GM23248 (cell line): ENCODE data around the gene SHROOM1. TPM values are rescaled to one million over a fixed set of nuclear protein-coding genes. Genes with fewer than 3 reads are reported as not detected.

Experiments
- DNase-seq: peaks from one replicate; pipeline ENCODE4 v3.0.0-alpha.2; 2015
- H2AFZ ChIP-seq: fragments of 200-600 bp; sonication (generic); 2 replicates; pipeline ENCODE4 v1.6.1; 2016; ENCODE audit warnings: antibody characterized with exemption
- H3F3A ChIP-seq: fragments of 200-600 bp; sonication (generic); 2 replicates; pipeline ENCODE4 v1.6.1; 2016; ENCODE audit warnings: mild to moderate bottlenecking, antibody characterized with exemption, mixed run types; ENCODE audit not compliant: insufficient read depth
- H3K27ac ChIP-seq: fragments of 200-600 bp; sonication (generic); 2 replicates; pipeline ENCODE4 v1.5.1; 2016; ENCODE audit warnings: mild to moderate bottlenecking
- H3K27me3 ChIP-seq: fragments of 200-600 bp; sonication (generic); replicated peaks from 2 replicates; pipeline ENCODE4 v1.6.1; 2016; ENCODE audit warnings: mild to moderate bottlenecking; ENCODE audit not compliant: insufficient read depth
- H3K36me3 ChIP-seq: fragments of 200-600 bp; sonication (generic); 2 replicates; pipeline ENCODE4 v1.6.1; 2016; ENCODE audit warnings: low read depth, mild to moderate bottlenecking
- H3K4me1 ChIP-seq: fragments of 200-600 bp; sonication (generic); 2 replicates; pipeline ENCODE4 v1.6.1; 2016; ENCODE audit warnings: mild to moderate bottlenecking; ENCODE audit not compliant: insufficient read depth
- H3K4me2 ChIP-seq: fragments of 200-600 bp; sonication (generic); one replicate; pipeline ENCODE4 v1.6.1; 2016; ENCODE audit warnings: mild to moderate bottlenecking; ENCODE audit not compliant: unreplicated experiment
- H3K4me3 ChIP-seq: fragments of 200-600 bp; sonication (generic); 2 replicates; pipeline ENCODE4 v1.5.1; 2016; ENCODE audit warnings: mild to moderate bottlenecking
- H3K79me2 ChIP-seq: fragments of 200-600 bp; sonication (generic); 2 replicates; pipeline ENCODE4 v1.6.1; 2016; ENCODE audit warnings: mild to moderate bottlenecking; ENCODE audit not compliant: insufficient read depth
- H3K9ac ChIP-seq: fragments of 200-600 bp; sonication (generic); 2 replicates; pipeline ENCODE4 v1.6.1; 2016; ENCODE audit warnings: mild to moderate bottlenecking
- H3K9me2 ChIP-seq: fragments of 200-600 bp; sonication (generic); 2 replicates; pipeline ENCODE4 v1.6.1; 2016; ENCODE audit warnings: mixed run types, mild to moderate bottlenecking, moderate library complexity; ENCODE audit not compliant: insufficient read depth
- H3K9me3 ChIP-seq: fragments of 200-600 bp; sonication (generic); one replicate; pipeline ENCODE4 v1.6.1; 2017; ENCODE audit warnings: low read depth
- H4K20me1 ChIP-seq: fragments of 200-600 bp; sonication (generic); 2 replicates; pipeline ENCODE4 v1.6.0; 2016; ENCODE audit not compliant: insufficient read depth
- EZH2 ChIP-seq: fragments of 200-600 bp; sonication (generic); IDR thresholded peaks from 2 replicates; pipeline ENCODE4 v1.6.1; 2018; ENCODE audit warnings: antibody characterized with exemption, mild to moderate bottlenecking; ENCODE audit not compliant: insufficient read depth, poor library complexity, severe bottlenecking
- EZH2phosphoT487 ChIP-seq: fragments of 200-600 bp; sonication (generic); IDR thresholded peaks from 2 replicates; pipeline ENCODE4 v1.6.1; 2018; ENCODE audit warnings: antibody characterized with exemption, moderate library complexity, mild to moderate bottlenecking, low read depth; ENCODE audit not compliant: insufficient read depth
- WGBS, 2 experiments: methylation state at CpG; one replicate each; pipeline ENCODE4 v1.1.6; 2015 to 2017; ENCODE audit warnings: low lambda C conversion rate in 2 of 2, low coverage in 1 of 2; ENCODE audit errors: missing lambda C conversion rate in 2 of 2; 5-methylcytosine and 5-hydroxymethylcytosine counted together
- in situ Hi-C: fragments of 300-500 bp; cut with MboI; formaldehyde crosslinking; loops from 2 replicates; pipeline ENCODE4 v1.15.0; 2020
- polyA plus RNA-seq: library from polyadenylated mRNA; unstranded; fragments of >200 nt; fragmentation: Nextera tagmentation; extraction: Ambion mirVana; gene quantifications from 2 replicates; pipeline ENCODE4 v1.2.1, GENCODE V29; 2016
- small RNA-seq: library from RNA; depleted of rRNA; stranded (forward); fragments of <200 nt; gene quantifications from one replicate; pipeline ENCODE3, GENCODE V24; 2014; ENCODE audit warnings: low read depth, low replicate concordance
- total RNA-seq: library from RNA; depleted of rRNA; stranded (reverse); fragments of >200 nt; shearing (Covaris generic); gene quantifications from 2 replicates; pipeline ENCODE4 v1.2.3, GENCODE V29; 2014; rRNA removed

Gene SHROOM1
- total and polyA plus RNA-seq, 2 experiments from 2014 or later, result 3.8 to 9.9 TPM

GRCh38 chr5:132772291-132773070, 58.0 kb downstream of the SHROOM1 start:
- Histone ChIP-seq H3F3A (peaks cover 13% of the 10 kb centered on the region), H3K36me3 (no peaks in the 10 kb centered on the region), H3K9me3 (no peaks in the 10 kb centered on the region), H3K4me1 (peaks cover 41% of the 10 kb centered on the region), H4K20me1 (peaks cover 4% of the 10 kb centered on the region), H3K9me2 (no peaks in the 10 kb centered on the region), H3K27me3 (no peaks in the 10 kb centered on the region), H3K9ac (no peak overlapping the region), H2AFZ (no peak overlapping the region), H3K27ac (no peak overlapping the region), H3K79me2 (peaks cover 81% of the 10 kb centered on the region), H3K4me3 (no peak overlapping the region), H3K4me2 (no peak overlapping the region)
- WGBS, 2 experiments, result 69 to 70% methylated on average over 8 of the region's 8 CpGs
- no peak for DNase-seq
- no peak for TF ChIP-seq EZH2phosphoT487
- TF ChIP-seq EZH2, result no peak
- in situ Hi-C loops, result no loop called here

Small RNA genes within 50 kb of the gene (small RNA-seq; reads per million reads assigned to genes)
- gene RNA5SP192, result not detected

Other genes starting within 250 kb of the SHROOM1 start
- not detected in 2 replicates for gene IL13, start 172.5 kb downstream of the SHROOM1 start, total RNA-seq
- gene IL13, start 172.5 kb downstream of the SHROOM1 start, polyA plus RNA-seq, result not detected in 2 replicates
- gene IL4, start 156.7 kb downstream of the SHROOM1 start, total RNA-seq, result not detected in 2 replicates
- 0.34 TPM in 1 of 2 replicates, not detected in the other for gene IL4, start 156.7 kb downstream of the SHROOM1 start, polyA plus RNA-seq
- 6.8 TPM in 2 replicates for gene KIF3A, start 93.1 kb downstream of the SHROOM1 start, total RNA-seq
- 13.9 and 18.8 TPM in 2 replicates for gene KIF3A, start 93.1 kb downstream of the SHROOM1 start, polyA plus RNA-seq
- not detected in 2 replicates for gene CCNI2, start 83.2 kb downstream of the SHROOM1 start, total RNA-seq
- gene CCNI2, start 83.2 kb downstream of the SHROOM1 start, polyA plus RNA-seq, result 0.51 and 0.73 TPM in 2 replicates
- 36.5 and 41.9 TPM in 2 replicates for gene SEPTIN8, start 53.4 kb downstream of the SHROOM1 start, total RNA-seq
- 26.9 and 28.8 TPM in 2 replicates for gene SEPTIN8, start 53.4 kb downstream of the SHROOM1 start, polyA plus RNA-seq
- not detected in 2 replicates for gene SOWAHA, start 17.3 kb downstream of the SHROOM1 start, total RNA-seq
- not detected in 2 replicates for gene SOWAHA, start 17.3 kb downstream of the SHROOM1 start, polyA plus RNA-seq
- gene GDF9, start 35.8 kb upstream of the SHROOM1 start, total RNA-seq, result 0.32 TPM in 1 of 2 replicates, not detected in the other
- not detected in 2 replicates for gene GDF9, start 35.8 kb upstream of the SHROOM1 start, polyA plus RNA-seq
- 77.9 and 138 TPM in 2 replicates for gene UQCRQ, start 36.0 kb upstream of the SHROOM1 start, total RNA-seq
- gene UQCRQ, start 36.0 kb upstream of the SHROOM1 start, polyA plus RNA-seq, result 1,006 and 1,056 TPM in 2 replicates
- 0.13 TPM in 1 of 2 replicates, not detected in the other for gene LEAP2, start 43.0 kb upstream of the SHROOM1 start, total RNA-seq
- gene LEAP2, start 43.0 kb upstream of the SHROOM1 start, polyA plus RNA-seq, result 0.33 and 0.67 TPM in 2 replicates
- gene AFF4, start 133.0 kb upstream of the SHROOM1 start, total RNA-seq, result 47.3 and 51.9 TPM in 2 replicates
- gene AFF4, start 133.0 kb upstream of the SHROOM1 start, polyA plus RNA-seq, result 38.3 and 41.7 TPM in 2 replicates
- 9.5 and 13.0 TPM in 2 replicates for gene ZCCHC10, start 195.9 kb upstream of the SHROOM1 start, total RNA-seq
- 22.6 and 23.1 TPM in 2 replicates for gene ZCCHC10, start 195.9 kb upstream of the SHROOM1 start, polyA plus RNA-seq
- gene HSPA4, start 221.4 kb upstream of the SHROOM1 start, total RNA-seq, result 101 and 123 TPM in 2 replicates
- gene HSPA4, start 221.4 kb upstream of the SHROOM1 start, polyA plus RNA-seq, result 105 and 111 TPM in 2 replicates